NCI-H146 treated with DMSO at 0.1 percent for 48 hours (cell line): ENCODE results near the gene IL36G.

Experiments
- DNase-seq: peaks from one replicate; lab custom pipeline; 2025; ENCODE audit not compliant: unreplicated experiment; lab: John Stamatoyannopoulos, UW

Gene IL36G

DNA sequence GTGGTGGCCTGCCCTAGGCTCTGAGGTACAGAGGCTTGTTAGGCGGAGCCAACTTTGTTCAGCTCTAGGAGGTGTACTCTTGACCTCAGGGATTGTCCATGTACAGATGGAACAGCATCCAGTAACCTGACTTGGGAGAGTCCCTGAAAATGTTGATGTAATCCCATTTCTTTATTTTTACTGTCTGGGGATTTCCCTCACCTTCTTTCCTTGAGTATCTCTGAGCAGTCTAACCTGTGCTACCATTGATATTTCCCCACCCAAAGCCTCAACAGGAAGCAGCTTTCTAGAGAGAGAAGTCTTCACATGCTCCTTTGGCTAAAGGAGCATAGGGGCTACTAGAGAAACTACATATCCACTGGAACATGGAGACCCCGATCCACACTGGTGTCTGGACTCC, 37.8 kb downstream of the IL36G start:
- DNase-seq = no peak

DNA sequence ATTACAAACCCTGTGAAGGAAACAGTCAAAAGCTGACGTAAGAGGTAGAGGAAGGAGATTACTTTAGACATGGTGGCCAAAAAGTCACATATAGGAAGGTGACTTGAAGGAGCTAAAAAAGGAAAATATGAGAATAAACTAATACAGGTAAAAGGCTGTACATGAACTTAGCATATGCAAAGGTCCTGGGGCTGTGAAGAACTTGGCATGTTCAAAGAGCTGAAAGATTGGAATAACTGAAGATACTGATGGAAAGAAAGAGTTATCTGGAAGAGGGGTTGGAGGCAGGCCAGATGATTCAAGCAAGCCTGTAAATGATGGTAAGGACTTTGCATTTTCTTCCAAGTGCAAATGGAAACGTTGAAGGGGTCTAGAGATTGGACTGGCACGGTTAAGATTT, 40.7 kb downstream of the IL36G start:
- DNase-seq = no peak

DNA sequence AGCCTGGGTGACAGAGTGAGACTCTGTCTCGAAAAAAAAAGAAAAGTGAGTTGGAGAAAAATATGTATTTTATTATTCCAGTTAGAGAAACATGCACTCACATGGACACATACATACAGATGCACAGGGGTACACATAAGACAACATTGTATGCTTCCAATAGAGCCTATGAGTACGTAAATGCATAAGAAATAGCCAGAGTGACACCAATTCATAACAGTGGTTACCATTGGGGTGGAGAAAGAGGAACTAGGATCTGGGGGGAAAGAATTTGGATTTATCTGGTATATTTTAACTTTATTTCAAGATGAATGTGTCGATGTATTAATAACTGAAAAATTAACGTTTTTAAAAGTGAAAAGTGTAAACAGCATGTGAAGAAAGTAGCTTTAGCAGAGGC, 43.5 kb downstream of the IL36G start:
- no peak for DNase-seq

DNA sequence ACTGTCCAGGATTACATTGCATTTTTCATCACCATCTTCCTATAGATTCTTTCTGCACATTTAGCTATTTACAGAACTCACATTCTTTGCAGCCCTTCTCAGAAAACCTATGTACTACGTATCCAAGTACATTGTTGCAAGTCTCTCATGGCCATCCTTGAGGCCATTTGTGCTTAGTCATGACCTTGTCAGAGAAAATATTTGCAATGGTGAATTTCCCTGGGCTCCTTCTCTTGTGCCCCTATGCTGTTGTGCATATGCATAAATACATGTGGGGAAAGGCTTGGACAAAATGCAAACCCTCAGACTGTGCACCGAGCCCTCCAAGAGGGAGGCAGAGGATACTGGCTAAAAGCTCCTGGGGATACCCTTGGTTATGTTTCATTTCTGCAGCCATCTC, 47.0 kb downstream of the IL36G start:
- no peak for DNase-seq

DNA sequence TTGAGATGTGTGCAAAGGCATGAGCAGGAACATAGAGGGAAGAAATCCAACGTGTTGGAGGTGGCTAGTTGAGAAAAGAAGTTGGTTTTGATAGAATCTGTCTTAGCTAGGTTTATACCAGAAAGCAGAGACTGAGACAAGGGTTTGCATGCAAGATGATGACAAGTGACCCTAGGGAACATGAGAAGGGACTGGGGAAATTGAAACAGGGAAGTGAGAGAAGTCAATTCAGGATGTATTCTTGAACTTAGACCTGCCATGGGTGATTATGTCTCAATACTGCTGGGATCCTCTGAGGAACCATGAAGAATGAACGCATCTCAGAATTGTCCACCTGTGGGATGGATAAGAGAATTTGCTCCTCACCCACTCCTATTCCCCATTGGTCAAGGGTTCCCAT, 47.9 kb downstream of the IL36G start:
- DNase-seq = no peak

- DNase-seq = no peak
These were observed 49.9 kb downstream of the IL36G start for GRCh38 chr2:113027691-113028090.

- no peak for DNase-seq
These were observed 50.3 kb downstream of the IL36G start for GRCh38 chr2:113028112-113028511.

- no peak for DNase-seq
These were observed 54.9 kb downstream of the IL36G start for GRCh38 chr2:113032737-113033136.

DNA sequence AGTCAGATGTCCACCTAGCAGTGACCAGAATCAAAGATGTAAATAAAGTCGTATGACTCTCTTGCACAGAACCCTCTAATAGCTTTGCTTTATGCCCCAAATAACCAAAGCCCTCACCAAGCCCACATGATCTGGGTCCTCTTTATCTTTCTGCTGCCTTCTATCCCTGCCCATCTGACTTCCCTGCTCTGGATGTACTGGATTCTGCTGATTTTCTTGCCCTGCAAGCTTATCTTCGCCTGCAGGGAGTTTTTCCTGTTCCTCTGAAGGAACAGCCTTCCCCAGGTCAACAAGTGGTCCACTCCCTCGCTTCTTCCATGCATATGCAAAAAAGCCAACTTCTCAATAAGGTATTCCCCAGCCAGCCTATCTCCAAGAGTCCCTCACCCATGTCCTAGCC, 56.2 kb downstream of the IL36G start:
- no peak for DNase-seq
